ENCODE results near the gene RFC4.

DNA sequence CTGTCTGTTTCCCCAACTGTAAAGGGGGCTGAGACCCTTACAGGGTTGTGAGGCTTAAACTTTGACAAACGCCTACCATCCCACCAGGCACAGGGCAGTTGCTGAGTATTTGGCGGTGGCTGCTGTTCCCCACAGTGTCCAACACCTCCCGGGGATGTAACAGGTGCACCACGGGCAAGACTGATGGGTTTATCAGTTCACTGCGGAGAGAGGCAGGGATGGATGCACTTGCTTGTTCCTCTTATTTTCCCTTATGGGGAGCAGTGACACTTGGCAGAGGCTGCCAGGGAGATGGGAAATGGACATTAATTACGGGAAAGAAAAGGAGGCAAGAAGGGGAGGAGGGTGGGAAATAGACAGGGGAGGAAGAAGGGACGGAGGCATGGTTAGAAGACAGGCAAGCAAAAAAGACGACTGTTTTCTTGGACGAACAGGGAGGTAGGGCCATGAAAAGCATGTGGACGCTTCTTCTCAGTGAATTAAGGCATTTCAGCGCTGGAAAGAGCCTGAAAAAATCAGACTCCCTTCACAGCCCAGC, 19.7 kb upstream of the RFC4 start:
- TF ChIP-seq, protein P1, sequence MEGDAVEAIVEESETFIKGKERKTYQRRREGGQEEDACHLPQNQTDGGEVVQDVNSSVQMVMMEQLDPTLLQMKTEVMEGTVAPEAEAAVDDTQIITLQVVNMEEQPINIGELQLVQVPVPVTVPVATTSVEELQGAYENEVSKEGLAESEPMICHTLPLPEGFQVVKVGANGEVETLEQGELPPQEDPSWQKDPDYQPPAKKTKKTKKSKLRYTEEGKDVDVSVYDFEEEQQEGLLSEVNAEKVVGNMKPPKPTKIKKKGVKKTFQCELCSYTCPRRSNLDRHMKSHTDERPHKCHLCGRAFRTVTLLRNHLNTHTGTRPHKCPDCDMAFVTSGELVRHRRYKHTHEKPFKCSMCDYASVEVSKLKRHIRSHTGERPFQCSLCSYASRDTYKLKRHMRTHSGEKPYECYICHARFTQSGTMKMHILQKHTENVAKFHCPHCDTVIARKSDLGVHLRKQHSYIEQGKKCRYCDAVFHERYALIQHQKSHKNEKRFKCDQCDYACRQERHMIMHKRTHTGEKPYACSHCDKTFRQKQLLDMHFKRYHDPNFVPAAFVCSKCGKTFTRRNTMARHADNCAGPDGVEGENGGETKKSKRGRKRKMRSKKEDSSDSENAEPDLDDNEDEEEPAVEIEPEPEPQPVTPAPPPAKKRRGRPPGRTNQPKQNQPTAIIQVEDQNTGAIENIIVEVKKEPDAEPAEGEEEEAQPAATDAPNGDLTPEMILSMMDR (IDR thresholded peaks at IDR 0.05) = no peak
- TF ChIP-seq POLR2AphosphoS5 (IDR thresholded peaks at IDR 0.05) = no peak
- TF ChIP-seq POLR2A (IDR thresholded peaks at IDR 0.05; ENCODE audit: low read depth) = no peak

Measured in esophagus muscularis mucosa (tissue), 3 donors.